ENCODE data around the gene ATP11A.

- TF ChIP-seq CTCF (IDR thresholded peaks at IDR 0.05 in 2 of 3, conservative IDR thresholded peaks at IDR 0.05 in 1 of 3; ENCODE audit: control insufficient read depth in 2 of 3, extremely low read depth in 1 of 3, insufficient read depth in 1 of 3, low read depth in 3 of 3, low read length in 3 of 3): no peak
- no peak for TF ChIP-seq PRDM15 (CRISPR knock-in tag; IDR thresholded peaks at IDR 0.05)
- TF ChIP-seq PKNOX1 (IDR thresholded peaks at IDR 0.05): no peak
- TF ChIP-seq PBX3 (IDR thresholded peaks at IDR 0.05; ENCODE audit: insufficient replicate concordance, low read depth, low read length): no peak
- no peak for TF ChIP-seq POLR2AphosphoS5 (IDR thresholded peaks at IDR 0.05; ENCODE audit: low read length)
- TF ChIP-seq IKZF1 (conservative IDR thresholded peaks at IDR 0.05): no peak
- TF ChIP-seq RFX5 (IDR thresholded peaks at IDR 0.05; ENCODE audit: low read depth, low read length): no peak
- TF ChIP-seq CBX5 (IDR thresholded peaks at IDR 0.05; ENCODE audit: low read depth): no peak
- no peak for TF ChIP-seq BMI1 (IDR thresholded peaks at IDR 0.05; ENCODE audit: borderline replicate concordance)
- TF ChIP-seq JUNB (IDR thresholded peaks at IDR 0.05): no peak
- no peak for TF ChIP-seq CHD4 (IDR thresholded peaks at IDR 0.05)
- TF ChIP-seq DPF2 (IDR thresholded peaks at IDR 0.05): no peak
Observed at GRCh38 chr13:112849500-112849899, 159.7 kb downstream of the ATP11A start.

Measured in GM12878 (cell line).